Neural crest cell (in vitro differentiated cells): ENCODE data around the gene IGF2. TPM values are rescaled to one million over a fixed set of nuclear protein-coding genes. Genes with fewer than 3 reads are reported as not detected.

Experiments used
- DNase-seq: peaks from one replicate; pipeline ENCODE4 v3.0.0; 2021; ENCODE audit warnings: low read depth, mixed read lengths, low spot score
- H3K27ac Mint-ChIP-seq: one replicate; pipeline ENCODE4 v1.8.0; 2021; ENCODE audit warnings: mild to moderate bottlenecking, mixed read lengths; ENCODE audit not compliant: unreplicated experiment
- H3K27me3 Mint-ChIP-seq: 2 replicates; pipeline ENCODE4 v1.8.0; 2021; ENCODE audit warnings: low read depth, mild to moderate bottlenecking, mixed read lengths
- H3K36me3 Mint-ChIP-seq: 2 replicates; pipeline ENCODE4 v1.8.0; 2021; ENCODE audit warnings: low read depth, mild to moderate bottlenecking, mixed read lengths
- H3K4me1 Mint-ChIP-seq: 2 replicates; pipeline ENCODE4 v1.8.0; 2021; ENCODE audit warnings: mixed read lengths
- H3K4me3 Mint-ChIP-seq: one replicate; pipeline ENCODE4 v1.8.0; 2021; ENCODE audit warnings: mild to moderate bottlenecking, mixed read lengths
- H3K9me3 Mint-ChIP-seq: 2 replicates; pipeline ENCODE4 v1.8.0; 2021; ENCODE audit warnings: mixed read lengths
- CTCF ChIP-seq: fragments of 200-600 bp; sonication (generic); conservative IDR thresholded peaks from 2 replicates; pipeline ENCODE4 v1.5.0; 2021; ENCODE audit warnings: antibody characterized with exemption, mild to moderate bottlenecking
- total RNA-seq: library from RNA; stranded (reverse); gene quantifications from 2 replicates; pipeline ENCODE4 v1.2.1, GENCODE V29; 2021

Gene IGF2
- total RNA-seq, 1 donor from 2014 or later = 20.1 TPM

- Mint-ChIP-seq H3K27me3 (peaks cover 85% of the 10 kb centered on the region), H3K9me3 (no peaks in the 10 kb centered on the region), H3K36me3 (no peaks in the 10 kb centered on the region), H3K4me3 (no peak overlapping the region), H3K4me1 (no peaks in the 10 kb centered on the region), H3K27ac (no peak overlapping the region)
- no peak for DNase-seq
- TF ChIP-seq CTCF = no peak
Observed at GRCh38 chr11:2139621-2140337, 590 bp upstream of the IGF2 start.

GRCh38 chr11:2138431-2139122 is 612 bp downstream of the IGF2 start:
- TF ChIP-seq CTCF = no peak
- Mint-ChIP-seq H3K9me3 (no peaks in the 10 kb centered on the region), H3K36me3 (no peaks in the 10 kb centered on the region), H3K27me3 (peaks cover 76% of the 10 kb centered on the region), H3K4me1 (no peaks in the 10 kb centered on the region), H3K4me3 (peak overlapping the region; percentile 62), H3K27ac (no peak overlapping the region)
- no peak for DNase-seq

GRCh38 chr11:2138068-2138430 is 1.1 kb downstream of the IGF2 start:
- no peak overlapping the region for H3K27ac Mint-ChIP-seq
- no peak for DNase-seq
- H3K36me3 Mint-ChIP-seq = no peaks in the 10 kb centered on the region

GRCh38 chr11:2137202-2138067 is 1.8 kb downstream of the IGF2 start:
- H3K27me3 Mint-ChIP-seq = peaks cover 70% of the 10 kb centered on the region
- peaks cover 6% of the 10 kb centered on the region for H3K4me1 Mint-ChIP-seq
- TF ChIP-seq CTCF = no peak
- H3K36me3 Mint-ChIP-seq = no peaks in the 10 kb centered on the region
- no peaks in the 10 kb centered on the region for H3K9me3 Mint-ChIP-seq
- DNase-seq = peak; percentile 61
- H3K27ac Mint-ChIP-seq = no peak overlapping the region
- H3K4me3 Mint-ChIP-seq = peak overlapping the region; percentile 79

More at GRCh38 chr11:2138068-2138430, 1.1 kb downstream of the IGF2 start:
- Mint-ChIP-seq H3K4me3 (no peak overlapping the region), H3K27me3 (peaks cover 75% of the 10 kb centered on the region), H3K9me3 (no peaks in the 10 kb centered on the region), H3K4me1 (peaks cover 4% of the 10 kb centered on the region)
- no peak for TF ChIP-seq CTCF

GRCh38 chr11:2136952-2137201 is 2.3 kb downstream of the IGF2 start:
- Mint-ChIP-seq H3K4me1 (peaks cover 6% of the 10 kb centered on the region), H3K4me3 (peak overlapping the region; percentile 12), H3K27me3 (peaks cover 69% of the 10 kb centered on the region), H3K9me3 (no peaks in the 10 kb centered on the region), H3K36me3 (no peaks in the 10 kb centered on the region), H3K27ac (no peak overlapping the region)
- DNase-seq = no peak
- no peak for TF ChIP-seq CTCF
